GM12874 (cell line): ENCODE data around the gene FSTL3.

Source experiments
- TF ChIP-seq, protein P1 (sequence below): IDR thresholded peaks from 2 replicates; pipeline ENCODE4 v1.5.1; 2011; ENCODE audit warnings: low read depth, mild to moderate bottlenecking, control low read depth, low read length, moderate library complexity; ENCODE audit not compliant: insufficient read depth

Gene FSTL3

GRCh38 chr19:642767-643727 lies 33.1 kb upstream of the FSTL3 start:
- TF ChIP-seq, protein P1, sequence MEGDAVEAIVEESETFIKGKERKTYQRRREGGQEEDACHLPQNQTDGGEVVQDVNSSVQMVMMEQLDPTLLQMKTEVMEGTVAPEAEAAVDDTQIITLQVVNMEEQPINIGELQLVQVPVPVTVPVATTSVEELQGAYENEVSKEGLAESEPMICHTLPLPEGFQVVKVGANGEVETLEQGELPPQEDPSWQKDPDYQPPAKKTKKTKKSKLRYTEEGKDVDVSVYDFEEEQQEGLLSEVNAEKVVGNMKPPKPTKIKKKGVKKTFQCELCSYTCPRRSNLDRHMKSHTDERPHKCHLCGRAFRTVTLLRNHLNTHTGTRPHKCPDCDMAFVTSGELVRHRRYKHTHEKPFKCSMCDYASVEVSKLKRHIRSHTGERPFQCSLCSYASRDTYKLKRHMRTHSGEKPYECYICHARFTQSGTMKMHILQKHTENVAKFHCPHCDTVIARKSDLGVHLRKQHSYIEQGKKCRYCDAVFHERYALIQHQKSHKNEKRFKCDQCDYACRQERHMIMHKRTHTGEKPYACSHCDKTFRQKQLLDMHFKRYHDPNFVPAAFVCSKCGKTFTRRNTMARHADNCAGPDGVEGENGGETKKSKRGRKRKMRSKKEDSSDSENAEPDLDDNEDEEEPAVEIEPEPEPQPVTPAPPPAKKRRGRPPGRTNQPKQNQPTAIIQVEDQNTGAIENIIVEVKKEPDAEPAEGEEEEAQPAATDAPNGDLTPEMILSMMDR, result no peak

- TF ChIP-seq, protein P1, result no peak
Measured at GRCh38 chr19:643736-644135, 32.5 kb upstream of the FSTL3 start.

GRCh38 chr19:644363-644762 lies 31.8 kb upstream of the FSTL3 start:
- TF ChIP-seq, protein P1, result no peak

GRCh38 chr19:644789-645188 lies 31.4 kb upstream of the FSTL3 start:
- TF ChIP-seq, protein P1, result no peak

GRCh38 chr19:645912-646778 lies 30.0 kb upstream of the FSTL3 start:
- TF ChIP-seq, protein P1, result no peak

- TF ChIP-seq, protein P1, result no peak
Measured at GRCh38 chr19:646779-647565, 29.2 kb upstream of the FSTL3 start.
